NCI-H2029 treated with DMSO at 0.1 percent for 48 hours (cell line): ENCODE data around the gene SASS6.

Experiments used
- DNase-seq: peaks from one replicate; lab custom pipeline; 2025; lab: John Stamatoyannopoulos, UW

The SASS6 gene, protein sequence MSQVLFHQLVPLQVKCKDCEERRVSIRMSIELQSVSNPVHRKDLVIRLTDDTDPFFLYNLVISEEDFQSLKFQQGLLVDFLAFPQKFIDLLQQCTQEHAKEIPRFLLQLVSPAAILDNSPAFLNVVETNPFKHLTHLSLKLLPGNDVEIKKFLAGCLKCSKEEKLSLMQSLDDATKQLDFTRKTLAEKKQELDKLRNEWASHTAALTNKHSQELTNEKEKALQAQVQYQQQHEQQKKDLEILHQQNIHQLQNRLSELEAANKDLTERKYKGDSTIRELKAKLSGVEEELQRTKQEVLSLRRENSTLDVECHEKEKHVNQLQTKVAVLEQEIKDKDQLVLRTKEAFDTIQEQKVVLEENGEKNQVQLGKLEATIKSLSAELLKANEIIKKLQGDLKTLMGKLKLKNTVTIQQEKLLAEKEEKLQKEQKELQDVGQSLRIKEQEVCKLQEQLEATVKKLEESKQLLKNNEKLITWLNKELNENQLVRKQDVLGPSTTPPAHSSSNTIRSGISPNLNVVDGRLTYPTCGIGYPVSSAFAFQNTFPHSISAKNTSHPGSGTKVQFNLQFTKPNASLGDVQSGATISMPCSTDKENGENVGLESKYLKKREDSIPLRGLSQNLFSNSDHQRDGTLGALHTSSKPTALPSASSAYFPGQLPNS

DNA sequence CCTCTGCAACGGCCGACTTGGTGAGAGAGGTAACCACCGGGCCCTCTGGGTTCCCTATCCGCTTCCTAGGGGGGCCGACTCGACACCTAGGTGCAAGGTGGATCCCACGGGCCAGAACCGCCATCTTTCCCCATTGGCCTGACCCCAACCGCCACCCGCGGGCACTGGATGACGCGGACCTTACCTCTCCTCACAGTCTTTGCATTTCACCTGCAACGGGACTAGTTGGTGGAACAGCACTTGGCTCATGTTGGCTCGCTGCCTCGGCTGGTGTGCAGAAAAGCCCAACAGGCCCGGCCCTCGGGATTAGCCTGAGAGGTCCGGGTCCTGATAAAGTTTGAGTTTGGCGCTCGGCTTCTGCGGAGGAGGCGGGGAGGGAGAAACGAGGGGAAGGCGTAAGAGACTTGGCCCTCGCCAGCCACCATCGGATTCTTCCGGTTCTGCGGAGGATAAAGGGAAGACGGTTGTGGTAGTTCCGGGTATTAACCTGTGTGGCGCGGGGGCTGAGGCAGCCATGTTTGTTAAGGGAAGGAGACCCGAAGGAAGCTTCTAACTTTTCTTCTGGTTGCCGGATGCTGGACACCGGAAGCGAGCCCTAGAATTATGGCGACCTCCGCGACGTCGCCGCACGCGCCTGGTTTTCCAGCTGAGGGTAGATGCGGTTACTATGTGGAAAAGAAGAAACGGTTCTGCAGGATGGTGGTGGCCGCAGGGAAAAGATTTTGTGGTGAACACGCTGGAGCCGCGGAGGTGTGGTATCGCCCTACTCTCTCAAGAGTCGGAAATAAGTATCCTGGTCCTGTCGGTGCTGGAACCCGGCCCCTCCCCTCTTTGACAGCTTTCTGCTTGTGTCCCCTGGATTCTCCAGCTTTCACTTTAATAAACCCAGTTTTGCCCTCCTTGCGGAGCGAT lies at the start of gene SASS6, which contains the start of gene TRMT13:
TSS of gene SASS6 (minus strand) at position 365 of the 912 bp plus-strand sequence. CDS start at position 249, 116 bp downstream.
TSS of gene TRMT13 (plus strand) at position 598 of the 912 bp plus-strand sequence. CDS start at position 604, 6 bp downstream.
- peak; percentile 97 for DNase-seq

DNA sequence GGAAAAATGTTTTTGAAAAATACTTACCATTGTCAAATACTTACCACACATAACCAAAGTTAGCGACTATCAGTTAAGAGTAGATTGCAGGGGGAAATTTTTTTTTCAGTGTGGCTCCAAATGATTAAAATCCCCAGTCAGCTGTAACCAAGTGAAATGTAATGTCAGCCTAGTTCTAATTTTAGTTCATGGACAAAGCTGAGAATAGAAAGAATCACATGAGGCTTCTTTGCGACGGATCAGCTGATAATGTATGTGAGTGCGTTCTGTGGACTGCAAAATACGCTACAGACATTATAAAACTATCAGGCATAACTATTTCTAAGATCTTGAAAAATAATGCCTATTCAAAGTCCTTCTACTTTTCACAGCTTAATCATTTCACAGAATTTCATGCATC lies 45.4 kb upstream of the SASS6 start, which contains the start of gene LRRC39:
TSS of gene LRRC39 (minus strand) at position 166 of the 400 bp plus-strand sequence. CDS start 9,740 bp downstream, outside the sequence.
- no peak for DNase-seq

DNA sequence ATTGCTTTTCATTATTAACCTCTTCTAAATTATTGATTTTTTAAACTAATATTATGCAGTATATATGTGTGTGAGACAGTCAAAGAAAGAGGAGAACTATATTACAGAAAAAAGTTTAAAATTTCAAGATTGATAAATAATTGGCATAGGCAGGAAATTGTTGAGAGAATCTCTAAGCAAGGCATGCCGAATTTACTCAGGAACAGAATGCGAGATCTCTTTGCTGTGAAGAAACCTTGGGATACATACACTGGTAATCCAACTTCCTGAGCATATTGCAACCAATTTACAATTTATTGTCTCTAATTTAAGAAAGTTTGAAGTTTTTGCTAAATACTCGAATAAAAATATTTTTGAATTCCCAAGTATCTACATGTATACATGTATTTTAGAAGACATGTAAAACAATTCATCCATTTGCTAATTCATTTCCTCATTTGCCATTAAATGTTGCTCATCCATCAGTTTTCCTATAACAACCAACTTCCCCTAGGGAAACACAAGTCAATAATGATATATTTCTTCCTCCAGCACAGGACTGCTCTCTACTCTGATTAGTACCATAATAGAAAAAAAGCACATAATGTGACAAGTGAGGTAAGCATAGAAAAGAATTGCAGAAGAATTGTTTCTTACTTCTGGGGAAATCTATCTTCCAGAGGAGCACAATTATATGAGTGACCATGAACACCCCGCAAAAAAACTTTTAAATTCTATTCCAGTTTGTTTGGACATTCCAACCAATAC lies 44.7 kb upstream of the SASS6 start:
- DNase-seq = no peak

DNA sequence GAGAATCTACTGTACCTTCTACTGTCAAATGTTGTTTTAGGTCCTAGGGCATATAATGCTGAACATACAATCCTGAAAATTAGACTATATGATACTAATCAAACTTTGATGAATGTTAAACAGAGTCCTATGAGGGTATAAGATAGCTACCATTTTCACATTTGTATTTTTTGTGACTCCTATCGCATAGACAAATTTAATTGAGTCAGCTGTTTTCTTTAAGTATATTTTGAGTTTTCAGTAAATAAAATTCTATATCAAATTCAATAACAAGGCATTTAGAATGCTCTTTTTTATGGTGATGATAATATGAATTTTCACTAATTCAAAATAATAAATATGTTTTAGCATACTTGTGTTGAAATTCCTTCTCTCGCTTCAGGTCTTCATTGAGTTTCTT lies 35.3 kb upstream of the SASS6 start:
- no peak for DNase-seq

DNA sequence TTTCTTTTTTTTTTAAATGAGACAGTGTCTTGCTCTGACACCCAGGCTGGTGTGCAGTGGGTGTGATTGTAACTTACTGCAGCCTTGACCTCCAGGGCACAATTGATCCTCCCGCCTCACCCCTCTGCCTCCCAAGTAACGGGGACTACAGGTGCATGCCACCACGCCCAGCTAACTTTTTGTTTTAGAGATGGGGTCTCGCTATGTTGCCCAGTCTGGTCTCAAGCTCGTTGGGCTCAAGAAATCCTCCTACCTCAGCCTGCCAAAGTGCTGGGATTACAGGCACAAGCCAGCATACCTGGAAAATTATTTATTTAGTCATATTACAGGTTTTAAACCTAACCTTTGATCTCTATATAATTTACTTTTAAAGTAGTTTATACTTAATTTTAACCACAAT lies 32.0 kb upstream of the SASS6 start:
- DNase-seq = no peak

DNA sequence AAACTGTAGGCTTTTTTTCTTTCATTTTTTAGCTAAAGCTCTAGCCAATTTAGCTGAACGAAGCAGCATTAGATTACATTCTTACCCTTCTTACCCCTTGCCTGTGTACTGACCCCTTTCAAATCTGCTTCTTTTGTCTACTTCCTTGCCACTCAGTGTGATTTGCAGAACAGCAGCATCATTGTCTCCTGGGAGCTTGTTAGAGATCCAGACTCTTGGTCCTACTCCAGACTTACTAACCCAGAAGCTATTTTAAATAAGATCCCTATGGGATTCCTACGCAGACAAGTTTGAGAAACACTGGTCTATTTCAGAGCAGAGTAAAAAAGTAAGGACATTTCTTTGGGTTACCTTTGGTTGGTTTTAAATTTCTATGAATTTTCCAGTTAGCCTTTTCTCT lies 31.5 kb upstream of the SASS6 start:
- DNase-seq = no peak

DNA sequence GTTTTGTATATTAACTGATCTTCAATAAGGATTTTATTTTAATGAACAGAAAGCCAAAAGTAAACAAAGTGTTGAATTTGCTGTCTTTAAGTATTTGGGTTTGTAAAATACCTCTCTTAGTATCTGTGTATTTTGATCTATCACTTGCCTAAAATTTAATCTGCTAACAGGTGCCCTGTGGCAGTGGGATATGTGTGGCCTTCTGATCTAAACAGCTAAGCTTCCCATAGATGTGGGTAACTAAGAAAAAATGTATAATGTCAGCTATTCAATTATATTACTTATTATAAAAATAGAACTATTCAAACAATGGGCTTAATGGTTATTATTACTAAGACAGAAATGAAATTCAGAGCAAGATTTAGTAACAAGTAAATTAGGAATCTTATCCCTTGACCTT lies 30.2 kb upstream of the SASS6 start:
- DNase-seq = no peak

DNA sequence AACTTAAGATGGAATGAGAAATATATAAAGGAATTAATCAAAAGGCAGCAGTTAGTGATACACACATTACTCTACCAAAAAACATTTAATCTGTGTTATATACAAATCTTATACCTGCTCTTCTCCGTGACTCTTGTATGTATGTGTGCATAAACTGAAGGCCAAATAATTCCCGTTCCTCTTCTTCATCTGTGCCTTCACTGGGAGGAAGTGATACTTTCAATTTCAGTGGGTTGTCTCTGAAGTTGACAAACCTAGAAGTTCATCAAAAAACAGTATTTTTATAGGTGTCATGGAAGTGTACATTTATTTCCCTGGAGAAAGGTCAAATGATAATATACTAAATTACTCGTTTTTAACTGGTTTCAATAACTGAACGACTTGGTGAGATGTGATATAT lies 19.5 kb upstream of the SASS6 start:
- no peak for DNase-seq

DNA sequence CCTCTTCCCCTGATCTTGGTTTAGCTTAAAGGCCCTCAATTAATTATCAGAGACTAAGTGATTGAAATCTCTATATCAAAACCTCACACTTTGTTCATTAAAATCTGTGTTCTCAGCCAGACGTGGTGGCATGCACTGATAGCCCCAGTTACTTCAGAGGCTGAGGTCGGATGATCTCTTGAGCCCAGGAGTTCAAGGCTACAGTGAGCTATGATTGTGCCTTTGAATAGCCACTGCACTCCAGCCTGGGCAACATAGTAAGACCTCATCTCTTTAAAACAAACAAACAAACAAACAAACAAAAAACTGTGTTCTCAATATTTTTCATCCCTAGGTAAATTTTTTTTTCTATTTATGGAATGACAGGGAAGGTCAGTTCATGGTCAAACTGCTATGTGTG lies 18.9 kb upstream of the SASS6 start:
- no peak for DNase-seq

DNA sequence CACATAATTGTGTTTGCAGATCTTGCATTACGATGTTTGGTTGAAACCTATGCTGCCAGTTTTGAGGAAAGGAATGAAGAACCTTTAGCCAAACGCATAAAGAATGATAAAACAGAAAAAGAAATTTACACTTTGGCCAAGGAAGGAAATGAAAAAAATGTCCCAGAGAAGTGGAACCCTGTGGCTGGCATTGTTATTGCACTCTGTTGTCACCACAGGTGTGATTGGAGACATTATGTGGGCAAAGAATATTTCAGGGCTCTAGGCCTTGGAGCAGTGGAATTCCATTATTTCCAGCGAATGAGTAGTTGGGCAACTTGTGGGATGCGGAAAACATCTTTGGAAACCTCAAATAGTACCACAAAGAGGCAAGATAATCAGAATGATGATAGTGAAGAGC lies 15.1 kb upstream of the SASS6 start:
- DNase-seq = no peak

DNA sequence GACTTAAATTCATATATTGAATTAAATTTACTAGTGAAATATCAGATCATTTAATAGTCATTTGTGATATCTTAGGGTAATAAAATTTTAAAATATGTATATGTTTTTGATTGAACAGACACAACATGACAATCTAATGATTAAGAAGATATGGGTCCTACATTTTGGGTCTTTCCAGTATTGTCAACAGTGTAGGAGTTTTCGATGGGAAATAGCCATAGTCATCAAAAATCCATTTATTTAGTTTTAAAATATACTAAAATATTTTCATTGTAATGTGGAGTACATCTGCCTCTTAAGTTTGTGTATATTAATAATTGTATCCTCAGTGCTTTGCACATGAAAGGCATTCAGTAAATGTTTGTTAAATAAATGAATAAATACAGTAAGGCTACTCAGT lies 14.2 kb upstream of the SASS6 start:
- no peak for DNase-seq

DNA sequence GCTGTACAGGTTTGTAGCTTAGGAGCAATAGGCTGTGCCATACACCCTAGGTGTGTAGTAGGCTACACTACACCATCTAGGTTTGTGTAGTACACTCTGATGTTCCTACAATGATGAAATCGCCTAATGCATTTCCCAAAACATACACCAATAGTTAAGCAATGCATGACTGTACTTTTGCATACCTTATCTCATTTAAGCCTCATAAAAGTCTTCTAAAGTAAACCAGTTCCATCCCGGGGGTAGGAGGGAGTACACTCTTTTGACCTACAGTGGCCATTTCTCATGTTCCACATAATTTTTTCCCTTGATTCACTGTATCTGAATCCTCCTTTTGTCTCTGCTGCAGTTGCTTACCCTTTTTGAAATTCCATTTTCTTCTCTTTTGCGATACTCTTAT lies 12.4 kb upstream of the SASS6 start:
- no peak for DNase-seq

DNA sequence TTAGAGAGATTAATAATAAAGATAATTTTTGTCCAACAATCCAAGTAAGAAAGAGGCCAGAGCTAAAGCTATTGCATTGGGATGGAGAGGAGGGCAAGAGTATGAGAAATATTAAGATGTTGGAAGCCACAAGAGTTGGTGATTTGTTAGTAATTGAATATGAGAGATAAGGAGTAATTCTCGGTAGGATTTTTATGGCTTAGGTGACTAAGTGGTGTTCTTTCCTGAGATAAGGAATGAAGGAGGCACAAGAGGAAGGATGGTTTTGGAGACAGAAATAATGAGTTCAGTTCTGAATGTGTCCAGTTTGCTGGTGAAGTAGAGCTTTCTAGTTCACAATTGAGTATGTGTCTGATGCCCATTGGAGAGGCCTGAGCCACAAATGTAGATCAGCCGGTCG lies 9.6 kb upstream of the SASS6 start:
- DNase-seq = no peak

DNA sequence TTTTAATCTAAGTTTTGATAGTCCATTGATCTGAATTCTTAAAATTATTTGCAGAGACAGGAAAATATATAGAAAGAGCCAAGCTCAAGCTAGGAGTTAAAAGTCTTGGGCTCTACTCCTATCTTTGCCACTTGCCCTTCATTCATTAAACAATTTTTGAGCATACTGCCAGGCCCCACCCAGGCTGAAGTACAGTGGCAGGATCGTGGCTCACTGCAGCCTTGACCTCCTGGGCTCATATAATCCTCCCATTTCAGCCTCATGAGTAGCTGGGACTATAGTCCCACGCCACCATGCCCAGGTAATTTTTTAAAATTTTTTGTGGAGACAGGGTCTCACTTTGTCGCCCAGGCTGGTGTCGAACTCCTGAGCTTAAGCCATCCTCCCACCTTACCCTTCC lies 8.5 kb upstream of the SASS6 start:
- no peak for DNase-seq

DNA sequence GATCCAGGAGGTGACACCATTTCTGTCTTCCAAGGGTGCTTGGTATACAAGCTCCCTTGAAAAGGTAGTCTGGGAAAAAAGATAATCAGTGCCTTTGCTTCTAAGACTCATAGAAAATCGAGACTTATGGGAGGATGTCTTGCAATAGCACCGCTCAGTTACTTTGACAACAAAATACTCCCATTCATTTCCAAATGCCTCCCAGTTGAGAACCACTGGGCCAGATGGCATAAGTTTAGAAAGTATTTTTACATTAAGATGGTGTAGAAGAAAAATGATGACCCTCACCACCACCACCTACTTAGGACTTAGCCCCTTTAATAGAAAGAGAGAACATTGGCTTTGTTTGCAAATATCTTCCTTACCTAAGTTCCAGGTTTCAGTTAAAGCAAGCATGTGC lies 4.9 kb upstream of the SASS6 start:
- no peak for DNase-seq

DNA sequence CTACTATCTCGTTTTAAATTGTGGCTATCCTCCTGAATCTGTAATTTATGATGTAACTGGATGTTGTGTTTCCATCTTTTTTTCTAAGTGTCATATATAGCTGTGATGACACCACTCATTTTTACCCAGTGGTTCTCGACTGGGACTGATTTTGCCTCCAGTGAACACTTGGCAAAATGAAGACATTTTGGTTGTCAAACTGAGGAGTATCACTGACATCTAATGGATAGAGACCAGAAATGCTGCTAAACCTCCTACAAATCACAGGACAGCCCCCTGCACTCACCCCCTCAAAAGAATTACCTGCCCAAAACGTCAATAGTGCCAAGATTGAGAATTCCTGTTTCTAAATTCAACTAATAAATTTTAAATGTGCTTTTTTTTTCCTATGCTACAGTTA lies 2.1 kb upstream of the SASS6 start:
- no peak for DNase-seq

DNA sequence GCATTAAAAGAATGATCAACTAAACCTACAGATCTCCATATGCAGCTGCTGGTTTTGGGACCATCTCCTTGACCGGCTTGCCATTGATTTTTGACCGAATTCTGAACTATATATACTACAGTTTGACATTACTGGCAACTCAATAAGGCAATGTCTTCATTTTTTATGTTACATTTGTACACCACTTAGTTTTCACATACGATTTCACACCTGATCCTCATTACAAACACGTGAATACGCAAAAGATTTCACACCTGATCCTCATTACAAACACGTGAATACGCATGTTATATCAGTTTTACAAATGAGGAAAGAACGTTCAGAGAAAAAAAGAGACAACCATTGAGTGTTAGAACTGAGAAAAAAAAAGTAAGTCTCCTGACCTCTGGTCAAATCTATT lies 1.1 kb downstream of the SASS6 start:
- DNase-seq = no peak

DNA sequence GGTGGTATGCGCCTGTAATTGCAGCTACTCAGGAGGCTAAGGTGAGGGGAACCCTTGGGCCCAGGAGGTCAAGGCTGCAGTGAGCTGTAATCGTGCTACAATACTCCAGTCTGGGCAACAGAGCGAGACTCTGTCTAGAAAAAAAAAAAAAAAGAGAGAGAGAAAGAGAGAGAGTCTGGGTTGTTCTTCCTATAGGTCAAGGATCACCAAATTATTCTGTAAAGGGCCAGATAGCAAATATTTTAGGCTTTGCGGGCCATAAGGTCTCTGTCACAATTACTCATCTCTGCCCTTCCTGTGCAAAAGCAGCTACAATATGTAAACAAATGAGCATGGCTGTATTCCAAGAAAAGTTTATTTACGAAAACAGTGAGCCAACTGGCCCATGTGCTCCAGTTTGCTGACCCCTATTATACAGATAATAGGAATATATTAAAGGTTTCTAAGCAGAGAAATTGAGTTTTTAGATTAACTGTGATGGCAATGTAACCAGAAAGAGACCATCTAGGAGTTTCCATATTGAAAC lies 2.1 kb downstream of the SASS6 start:
- no peak for DNase-seq

DNA sequence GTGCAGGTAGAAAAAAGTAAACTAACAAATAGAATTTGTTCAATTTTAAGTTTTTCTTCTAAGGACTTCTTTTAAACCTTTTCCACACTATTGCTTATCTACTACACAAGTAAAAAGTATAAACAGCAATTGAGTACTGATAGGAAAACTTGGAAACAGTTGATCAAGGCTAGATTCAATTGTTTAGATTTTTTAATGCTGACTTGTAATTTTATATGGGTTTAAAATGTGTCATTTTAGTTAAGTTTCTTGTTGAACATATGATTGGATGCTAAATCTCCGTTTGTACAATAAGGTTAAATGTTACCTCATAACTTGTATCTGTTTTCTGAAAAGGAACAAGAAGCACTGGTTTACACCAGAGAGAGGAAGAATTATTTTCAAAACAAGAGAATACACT lies 5.5 kb downstream of the SASS6 start:
- no peak for DNase-seq

DNA sequence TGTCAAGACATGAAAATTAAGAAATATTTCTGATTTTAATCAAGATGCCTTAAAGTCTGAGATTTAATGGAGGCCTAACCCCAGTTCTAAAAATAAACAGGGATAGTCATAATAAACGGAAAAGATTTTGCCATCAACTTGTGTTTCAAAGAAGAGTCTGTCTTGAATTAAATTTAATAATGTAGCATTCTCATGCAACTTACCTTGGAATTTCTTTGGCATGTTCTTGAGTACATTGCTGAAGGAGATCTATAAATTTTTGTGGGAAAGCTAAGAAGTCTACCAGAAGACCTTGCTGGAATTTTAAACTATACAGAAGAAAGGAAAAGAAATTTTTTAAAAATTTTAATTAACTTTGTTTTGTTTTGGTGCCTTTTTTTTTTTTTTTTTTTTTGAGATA lies 10.6 kb downstream of the SASS6 start:
- no peak for DNase-seq

DNA sequence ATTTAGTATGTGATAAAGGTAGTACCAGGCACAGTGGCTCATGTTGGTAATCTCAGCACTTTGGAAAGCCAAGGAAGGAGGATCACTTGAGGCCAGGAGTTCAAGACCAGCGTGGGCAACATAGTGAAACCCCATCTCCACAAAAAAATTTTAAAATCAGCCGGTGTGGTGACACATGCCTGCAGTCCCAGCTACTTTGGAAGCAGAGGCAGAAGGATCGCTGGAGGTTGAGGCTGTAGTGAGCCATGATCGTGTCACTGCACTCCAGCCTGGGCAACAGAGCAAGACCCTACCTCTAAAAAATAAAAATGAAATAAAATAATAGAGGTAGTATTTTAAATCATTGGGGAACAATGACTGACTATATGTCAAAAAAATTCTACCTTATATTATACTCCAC lies 17.2 kb downstream of the SASS6 start:
- DNase-seq = no peak
